Panc1 (cell line): Measurements from ENCODE around the gene ITM2C.

Experiments used
- CTCF ChIP-seq: fragments of 450-650 bp; IDR thresholded peaks from 2 replicates; pipeline ENCODE4 v1.5.1; 2017; ENCODE audit warnings: mild to moderate bottlenecking
- POLR2AphosphoS5 ChIP-seq: IDR thresholded peaks from 2 replicates; pipeline ENCODE4 v1.6.1; 2012; ENCODE audit warnings: mild to moderate bottlenecking, low read depth, low read length, moderate library complexity

- TF ChIP-seq CTCF (no peak), POLR2AphosphoS5 (no peak)
Measured at GRCh38 chr2:230852113-230852512, 12.6 kb upstream of the ITM2C start.
